Astrocyte of the cerebellum (primary cell): Measurements from ENCODE around the gene GNAS-AS1.

Experiments
- DNase-seq: peaks from one replicate; pipeline ENCODE4 v3.0.0-alpha.2; 2011; ENCODE audit warnings: low read depth
- H3K4me3 ChIP-seq: 2 replicates; pipeline ENCODE4 v1.5.1; 2011; ENCODE audit warnings: mild to moderate bottlenecking, low read depth, low read length, moderate library complexity
- CTCF ChIP-seq: IDR thresholded peaks from 2 replicates; pipeline ENCODE4 v1.5.1; 2012; ENCODE audit warnings: low read length, low read depth, moderate library complexity, mild to moderate bottlenecking; ENCODE audit errors: missing control alignments
- in situ Hi-C: cut with HindIII; loops from 2 replicates; pipeline ENCODE4 v1.10.0; 2017; ENCODE audit warnings: low sequenced_read_pairs

GNAS-AS1 gene

GRCh38 chr20:58850693-58851174 is at the start of gene GNAS-AS1:
TSS of gene GNAS-AS1 (minus strand) at chr20:58850902.
- H3K4me3 ChIP-seq: peak within 1 kb of the TSS; percentile 66
- peak; percentile 64 for DNase-seq
- in situ Hi-C loops: loop anchor here (25.0 kb wide), 1 partner anchor 637 kb away; no protein-coding TSS in a partner anchor
- TF ChIP-seq CTCF: no peak

GRCh38 chr20:58900397-58900796 is 49.7 kb upstream of the GNAS-AS1 start:
- TF ChIP-seq CTCF: no peak
- in situ Hi-C loops: no loop called here
- H3K4me3 ChIP-seq: no peak overlapping the region
- DNase-seq: no peak

GRCh38 chr20:58899512-58899911 is 48.8 kb upstream of the GNAS-AS1 start:
- no peak overlapping the region for H3K4me3 ChIP-seq
- in situ Hi-C loops: no loop called here
- no peak for DNase-seq
- TF ChIP-seq CTCF: no peak

GRCh38 chr20:58898629-58899408 is 48.1 kb upstream of the GNAS-AS1 start:
- no peak for DNase-seq
- in situ Hi-C loops: no loop called here
- no peak overlapping the region for H3K4me3 ChIP-seq
- no peak for TF ChIP-seq CTCF

GRCh38 chr20:58897488-58897887 is 46.8 kb upstream of the GNAS-AS1 start:
- in situ Hi-C loops: no loop called here
- no peak for TF ChIP-seq CTCF
- DNase-seq: no peak
- no peak overlapping the region for H3K4me3 ChIP-seq

- in situ Hi-C loops: no loop called here
- TF ChIP-seq CTCF: no peak
- no peak overlapping the region for H3K4me3 ChIP-seq
- no peak for DNase-seq
These were observed 46.1 kb upstream of the GNAS-AS1 start for GRCh38 chr20:58896820-58897219.
